ENCODE results near the gene PPT2. TPM values are rescaled to one million over a fixed set of nuclear protein-coding genes. Genes with fewer than 3 reads are reported as not detected.

PPT2 gene
- total and polyA plus RNA-seq, 2 donors (not counting 3 experiments of a cell fraction or from before 2014, with no cell fraction given) = 27.2 to 47.3 TPM

DNA sequence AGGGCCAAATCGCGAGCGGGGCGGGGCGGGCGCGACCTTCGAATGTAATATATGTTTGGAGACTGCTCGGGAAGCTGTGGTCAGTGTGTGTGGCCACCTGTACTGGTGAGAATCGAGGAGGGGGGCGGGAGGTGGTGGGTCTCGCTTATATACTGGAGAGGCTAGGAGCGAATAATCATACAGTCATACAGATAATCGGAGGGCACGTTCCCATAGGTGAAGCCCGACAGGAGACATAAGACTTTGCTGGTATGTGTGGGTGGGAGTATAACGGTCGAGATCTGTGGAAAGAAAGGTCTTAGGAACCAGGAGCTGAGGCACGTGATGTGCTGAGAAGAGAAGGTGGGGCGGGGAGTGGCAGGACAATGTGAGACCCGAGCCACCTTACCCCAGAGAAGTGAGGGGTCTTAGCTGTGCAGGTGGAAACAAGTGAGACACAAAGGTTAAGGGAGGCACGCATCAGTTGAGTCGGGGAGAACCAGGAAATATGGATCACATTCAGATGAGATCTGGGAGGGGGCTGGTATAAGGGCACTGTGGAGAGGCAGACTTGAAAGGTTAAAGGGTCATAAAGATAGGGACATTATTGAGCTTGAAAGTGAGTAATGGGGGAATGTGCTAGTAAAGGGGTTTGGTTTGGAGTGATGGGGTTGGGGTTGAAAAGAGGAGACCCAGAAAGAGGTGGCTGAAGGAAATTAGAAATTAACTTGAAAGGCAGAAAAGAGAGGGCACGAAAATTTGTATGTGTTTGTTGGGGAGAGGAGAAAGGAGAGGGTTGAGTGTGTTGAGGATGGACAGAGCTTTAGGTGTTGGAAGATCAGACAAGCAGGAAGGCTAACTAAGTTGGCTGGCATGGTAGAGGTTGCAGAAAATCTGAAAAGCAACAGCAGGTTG, 24.9 kb downstream of the PPT2 start:
- no peaks in the 10 kb centered on the region for H3K27me3 ChIP-seq (ENCODE audit: control insufficient read depth in 2 of 2, insufficient read depth in 2 of 2, low read length in 2 of 2)
- no TSS peak for BruUV-seq (replicated peaks)
- intact Hi-C loops (cut with micrococcal nuclease) (loop anchor here (1.0 to 5.0 kb wide), 4 partner anchors 12 to 794 kb away; partner anchors contain the start of genes NELFE, PBX2 and SKIC2), dilution Hi-C loops (cut with MboI; ENCODE audit: extremely low pct_ligation_motif_present, low sequenced_read_pairs) (no loop called here)
- peak overlapping the region; percentile 56 to 67 (median 66) for H3K4me3 ChIP-seq (replicated peaks in 1 of 3; ENCODE audit: insufficient read depth in 1 of 3, low read depth in 1 of 3, low read length in 3 of 3)
- H3K27ac ChIP-seq (ENCODE audit: insufficient read depth, low read depth, low read length) = peak overlapping the region; percentile 23
- no peak for FAIRE-seq
- POLR2A ChIA-PET = interaction anchor here (0.7 kb wide), 1 partner anchor 19 kb away, joined by 3 read pairs; no protein-coding TSS in a partner anchor
- H3K4me1 ChIP-seq (ENCODE audit: control insufficient read depth, extremely low read depth, insufficient read depth, low read length) = peaks cover 30% of the 10 kb centered on the region
- no peaks in the 10 kb centered on the region for H3K9me3 ChIP-seq (replicated peaks; ENCODE audit: control insufficient read depth, insufficient read depth, low read length)
- H3K9me1 ChIP-seq (replicated peaks; ENCODE audit: control insufficient read depth, extremely low read depth, insufficient read depth, low read length) = no peaks in the 10 kb centered on the region
- peak; percentile 57 for DNase-seq (ENCODE audit: low read depth, low spot score)
- H3K4me2 ChIP-seq (ENCODE audit: insufficient read depth, low read length) = peak overlapping the region; percentile 71
- peak overlapping the region; percentile 59 for H3K9ac ChIP-seq (replicated peaks; ENCODE audit: extremely low read depth, insufficient read depth, low read length)
- TF ChIP-seq, protein P1, sequence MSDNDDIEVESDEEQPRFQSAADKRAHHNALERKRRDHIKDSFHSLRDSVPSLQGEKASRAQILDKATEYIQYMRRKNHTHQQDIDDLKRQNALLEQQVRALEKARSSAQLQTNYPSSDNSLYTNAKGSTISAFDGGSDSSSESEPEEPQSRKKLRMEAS (IDR thresholded peaks at IDR 0.05; ENCODE audit: insufficient read depth, insufficient read length) = no peak
- H3K36me3 ChIP-seq (ENCODE audit: control insufficient read depth in 2 of 2, extremely low read depth in 1 of 2, insufficient read depth in 2 of 2, low read length in 2 of 2) = peaks cover 3 to 18% of the 10 kb centered on the region in 2 experiments
- peaks cover 21% of the 10 kb centered on the region for H3K79me2 ChIP-seq (ENCODE audit: control insufficient read depth, insufficient read depth, low read length)
- CTCF ChIA-PET = interaction anchor here (1.1 to 2.9 kb wide), 4 partner anchors 9 to 17 kb away, joined by 3 to 15 read pairs (median 6); partner anchors contain the start of gene GPSM3
- peak overlapping the region; percentile 10 for H2AFZ ChIP-seq (ENCODE audit: low read depth, low read length)
- no peaks in the 10 kb centered on the region for H4K20me1 ChIP-seq (replicated peaks; ENCODE audit: control insufficient read depth, extremely low read depth, insufficient read depth, low read length)

DNA sequence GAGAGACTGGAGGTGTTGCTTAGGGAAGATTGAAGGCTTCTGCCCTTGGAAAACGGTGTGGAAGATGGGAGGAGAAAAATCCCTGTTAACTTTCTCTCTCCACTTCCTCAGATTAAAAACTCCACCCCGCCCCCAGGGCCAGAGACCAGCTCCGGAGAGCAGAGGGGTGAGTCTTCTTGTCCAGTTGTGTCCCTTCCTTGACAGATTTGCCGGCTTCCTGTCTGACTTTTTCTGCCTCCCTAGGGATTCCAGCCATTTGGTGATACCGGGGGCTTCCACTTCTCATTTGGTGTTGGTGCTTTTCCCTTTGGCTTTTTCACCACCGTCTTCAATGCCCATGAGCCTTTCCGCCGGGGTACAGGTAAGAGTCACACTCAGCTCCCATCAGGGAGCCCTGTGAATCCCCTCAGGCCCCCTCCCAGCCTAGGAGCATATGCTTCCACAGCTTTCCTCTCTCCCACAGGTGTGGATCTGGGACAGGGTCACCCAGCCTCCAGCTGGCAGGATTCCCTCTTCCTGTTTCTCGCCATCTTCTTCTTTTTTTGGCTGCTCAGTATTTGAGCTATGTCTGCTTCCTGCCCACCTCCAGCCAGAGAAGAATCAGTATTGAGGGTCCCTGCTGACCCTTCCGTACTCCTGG, 25.9 kb downstream of the PPT2 start:
- Histone ChIP-seq H3K9ac (replicated peaks; ENCODE audit: extremely low read depth, insufficient read depth, low read length) (no peak overlapping the region), H3K27ac (ENCODE audit: insufficient read depth, low read depth, low read length) (no peak overlapping the region), H3K4me3 (replicated peaks in 1 of 3; ENCODE audit: insufficient read depth in 1 of 3, low read depth in 1 of 3, low read length in 3 of 3) (no peak overlapping the region), H3K9me3 (replicated peaks; ENCODE audit: control insufficient read depth, insufficient read depth, low read length) (no peaks in the 10 kb centered on the region), H3K4me2 (ENCODE audit: insufficient read depth, low read length) (no peak overlapping the region), H3K36me3 (ENCODE audit: control insufficient read depth in 2 of 2, extremely low read depth in 1 of 2, insufficient read depth in 2 of 2, low read length in 2 of 2) (peaks cover 3 to 20% of the 10 kb centered on the region in 2 experiments), H3K4me1 (ENCODE audit: control insufficient read depth, extremely low read depth, insufficient read depth, low read length) (peaks cover 27% of the 10 kb centered on the region), H3K27me3 (ENCODE audit: control insufficient read depth in 2 of 2, insufficient read depth in 2 of 2, low read length in 2 of 2) (no peaks in the 10 kb centered on the region), H3K79me2 (ENCODE audit: control insufficient read depth, insufficient read depth, low read length) (peaks cover 14% of the 10 kb centered on the region), H3K9me1 (replicated peaks; ENCODE audit: control insufficient read depth, extremely low read depth, insufficient read depth, low read length) (no peaks in the 10 kb centered on the region), H2AFZ (ENCODE audit: low read depth, low read length) (no peak overlapping the region), H4K20me1 (replicated peaks; ENCODE audit: control insufficient read depth, extremely low read depth, insufficient read depth, low read length) (no peaks in the 10 kb centered on the region)
- DNase-seq (ENCODE audit: low read depth, low spot score) (no peak), FAIRE-seq (no peak)
- no TSS peak for BruUV-seq (replicated peaks)
- dilution Hi-C loops (cut with MboI; ENCODE audit: extremely low pct_ligation_motif_present, low sequenced_read_pairs) = no loop called here
- intact Hi-C loops (cut with micrococcal nuclease) = loop anchor here (5.0 kb wide), 2 partner anchors 223 to 792 kb away; partner anchors contain the start of genes NELFE and SKIC2
- POLR2A ChIA-PET = interaction anchor here (0.7 kb wide), 1 partner anchor 18 kb away, joined by 3 read pairs; no protein-coding TSS in a partner anchor
- CTCF ChIA-PET = interaction anchor here (1.4 to 1.6 kb wide), 2 partner anchors 12 to 16 kb away, joined by 3 to 8 read pairs; partner anchors contain the start of gene GPSM3
- TF ChIP-seq FOS (IDR thresholded peaks at IDR 0.05; ENCODE audit: borderline replicate concordance, insufficient read depth, low read length) = no peak
- TF ChIP-seq, protein P2, sequence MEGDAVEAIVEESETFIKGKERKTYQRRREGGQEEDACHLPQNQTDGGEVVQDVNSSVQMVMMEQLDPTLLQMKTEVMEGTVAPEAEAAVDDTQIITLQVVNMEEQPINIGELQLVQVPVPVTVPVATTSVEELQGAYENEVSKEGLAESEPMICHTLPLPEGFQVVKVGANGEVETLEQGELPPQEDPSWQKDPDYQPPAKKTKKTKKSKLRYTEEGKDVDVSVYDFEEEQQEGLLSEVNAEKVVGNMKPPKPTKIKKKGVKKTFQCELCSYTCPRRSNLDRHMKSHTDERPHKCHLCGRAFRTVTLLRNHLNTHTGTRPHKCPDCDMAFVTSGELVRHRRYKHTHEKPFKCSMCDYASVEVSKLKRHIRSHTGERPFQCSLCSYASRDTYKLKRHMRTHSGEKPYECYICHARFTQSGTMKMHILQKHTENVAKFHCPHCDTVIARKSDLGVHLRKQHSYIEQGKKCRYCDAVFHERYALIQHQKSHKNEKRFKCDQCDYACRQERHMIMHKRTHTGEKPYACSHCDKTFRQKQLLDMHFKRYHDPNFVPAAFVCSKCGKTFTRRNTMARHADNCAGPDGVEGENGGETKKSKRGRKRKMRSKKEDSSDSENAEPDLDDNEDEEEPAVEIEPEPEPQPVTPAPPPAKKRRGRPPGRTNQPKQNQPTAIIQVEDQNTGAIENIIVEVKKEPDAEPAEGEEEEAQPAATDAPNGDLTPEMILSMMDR (IDR thresholded peaks at IDR 0.05; ENCODE audit: extremely low read depth in 1 of 2, insufficient read depth in 1 of 2, low read depth in 1 of 2, low read length in 2 of 2) = no peak
- TF ChIP-seq POLR2AphosphoS5 (IDR thresholded peaks at IDR 0.05; ENCODE audit: insufficient read depth, low read depth, low read length) = no peak
- TF ChIP-seq JUN (IDR thresholded peaks at IDR 0.05; ENCODE audit: borderline replicate concordance, insufficient read depth, insufficient read length, low read depth) = no peak
- no peak for TF ChIP-seq MYC (IDR thresholded peaks at IDR 0.05; ENCODE audit: low read depth, low read length)
- TF ChIP-seq GATA2 (IDR thresholded peaks at IDR 0.05; ENCODE audit: insufficient read depth, insufficient read length, low read depth, low read length) = no peak
- no peak for TF ChIP-seq EZH2 (IDR thresholded peaks at IDR 0.05; ENCODE audit: borderline replicate concordance, low read depth, low read length, severe bottlenecking)
- TF ChIP-seq, protein P1 (IDR thresholded peaks at IDR 0.05; ENCODE audit: insufficient read depth, insufficient read length) = no peak
- TF ChIP-seq POLR2A (IDR thresholded peaks at IDR 0.05; ENCODE audit: low read depth, low read length) = no peak

Data from endothelial cell of umbilical vein (primary cell).